Activated T-cell treated with anti-CD3 and anti-CD28 coated beads for 24 hours (primary cell): ENCODE data around the gene EXD2.

Source experiments
- DNase-seq: peaks from one replicate; pipeline ENCODE4 v3.0.0-alpha.2; 2020; ENCODE audit warnings: low read depth

The EXD2 gene

DNA sequence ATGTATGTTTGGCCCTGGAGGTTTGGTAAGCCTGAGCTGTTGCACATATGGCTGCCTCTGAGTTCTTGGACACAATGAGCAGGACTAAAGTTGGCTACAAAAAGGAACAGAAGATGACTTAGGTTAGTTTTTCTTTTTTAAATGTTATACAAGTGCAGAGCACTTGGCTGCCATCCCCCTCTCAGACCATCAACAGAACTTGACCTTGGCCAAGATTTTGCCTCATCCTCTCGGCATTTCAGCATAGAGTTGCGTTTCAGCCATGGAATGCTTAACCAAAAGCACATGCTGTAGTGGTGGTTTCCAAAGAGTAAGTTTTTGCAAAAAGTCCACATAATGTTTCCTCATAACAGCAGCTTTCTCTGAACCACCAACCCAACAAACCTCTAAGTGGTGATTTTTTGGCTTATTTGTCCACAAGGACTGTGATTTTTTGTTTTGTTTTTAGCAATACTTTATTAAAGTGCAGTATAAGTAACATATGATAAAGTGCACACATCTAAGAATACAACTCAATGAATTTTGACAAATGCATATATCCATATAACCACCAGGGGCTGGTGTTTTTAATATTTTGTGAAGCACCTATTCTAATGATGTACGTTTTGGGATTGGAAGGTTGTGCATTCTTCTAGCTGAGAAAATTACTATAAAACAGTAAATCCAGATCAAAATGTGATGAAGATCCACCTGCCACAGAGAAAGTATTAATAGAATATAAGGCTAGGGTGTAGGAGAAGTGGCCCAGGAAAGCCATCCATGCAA lies 56.6 kb downstream of the EXD2 start:
- no peak for DNase-seq

DNA sequence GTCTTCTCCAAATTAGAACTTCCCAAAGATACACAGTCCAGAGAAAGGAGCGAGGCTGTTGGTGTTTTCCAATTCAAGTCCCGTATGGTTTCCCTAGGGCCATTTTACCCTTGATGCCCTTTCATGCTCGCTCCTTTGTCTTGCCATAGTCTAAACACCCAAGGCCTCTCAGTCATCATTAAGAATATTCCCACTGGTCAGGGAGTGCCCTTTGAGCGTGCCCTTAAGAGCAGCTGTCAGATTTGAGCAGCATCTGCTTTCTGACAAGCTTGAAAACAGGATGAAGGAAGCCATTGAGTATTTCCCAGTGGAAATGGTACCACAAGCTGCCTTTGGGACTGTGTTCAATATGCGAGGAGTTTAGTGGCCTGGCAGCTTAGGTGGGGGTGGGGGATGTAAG lies 58.3 kb downstream of the EXD2 start:
- no peak for DNase-seq

DNA sequence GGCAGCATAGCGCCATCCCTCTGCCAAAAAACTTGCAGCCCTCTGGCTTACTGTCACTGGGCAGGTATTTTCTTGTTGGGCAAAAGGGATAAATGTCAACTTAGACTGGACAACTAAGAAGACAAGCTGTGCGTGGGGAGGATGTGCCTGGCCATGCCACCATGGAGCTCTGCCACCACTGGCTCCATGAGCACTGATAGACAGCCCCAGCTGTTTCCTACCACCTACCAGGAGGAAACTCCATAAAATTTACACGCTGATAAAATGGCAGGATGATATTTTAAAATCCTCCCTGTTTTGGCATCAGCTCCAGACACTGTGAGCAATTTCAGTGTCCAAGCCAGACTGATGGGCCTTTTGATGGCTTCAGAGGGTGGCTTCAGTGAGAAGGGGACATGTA lies 61.6 kb downstream of the EXD2 start:
- DNase-seq = no peak

DNA sequence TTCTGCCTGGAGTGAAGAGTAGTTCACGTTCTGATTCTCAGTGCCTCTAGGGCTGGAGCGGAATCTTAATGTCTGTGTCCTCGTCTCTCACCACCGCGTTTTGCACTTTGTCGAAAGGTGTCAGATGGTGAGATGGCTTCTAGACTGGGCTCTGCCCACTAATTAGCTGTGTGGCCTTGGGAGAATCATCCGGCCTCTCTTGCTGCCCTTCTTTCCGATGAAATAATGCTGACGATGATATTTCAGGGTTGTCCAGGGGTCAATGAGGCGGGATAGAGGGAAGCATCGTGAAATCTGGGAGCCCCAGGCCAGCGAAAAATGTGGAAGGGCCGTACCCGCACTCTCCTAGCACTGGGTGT lies 67.8 kb downstream of the EXD2 start:
- no peak for DNase-seq

DNA sequence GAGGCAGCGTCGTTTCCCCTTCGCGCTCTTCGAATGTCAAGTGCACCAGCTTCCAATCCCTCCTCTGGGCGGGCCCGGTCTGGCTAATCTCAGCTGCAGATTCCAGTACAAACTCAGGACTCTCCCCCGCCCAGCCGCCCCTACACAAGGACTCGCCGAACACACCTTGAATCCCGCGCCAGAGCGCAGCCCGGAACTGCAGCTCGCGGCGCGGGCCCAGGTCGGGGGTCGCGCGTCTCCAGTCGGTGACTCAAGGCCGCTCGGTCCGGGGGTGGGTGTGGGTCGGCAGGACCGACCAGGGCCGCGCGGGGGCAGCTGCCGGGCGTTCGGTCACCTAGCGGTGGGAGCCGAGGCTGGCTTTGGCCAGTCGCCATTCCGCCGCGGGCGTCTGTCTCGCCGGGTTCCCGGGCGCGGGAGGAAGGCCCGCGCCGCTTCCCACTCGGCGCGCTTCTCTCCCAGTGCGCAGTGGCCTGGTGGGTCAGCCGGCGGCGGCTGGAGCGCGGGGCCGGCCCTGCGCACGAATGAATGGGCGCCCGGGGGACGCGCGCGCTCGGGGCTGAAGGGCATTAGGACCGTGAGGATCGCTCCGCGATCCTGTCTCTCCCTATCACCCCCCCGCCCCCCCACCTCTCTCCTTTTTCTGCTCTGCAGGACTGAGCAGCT lies 68.4 kb downstream of the EXD2 start, which contains the start of gene GALNT16:
Gene GALNT16 (plus strand): TSS at position 632 of the 663 bp plus-strand sequence. CDS start 133 bp downstream, outside the sequence.
- no peak for DNase-seq

DNA sequence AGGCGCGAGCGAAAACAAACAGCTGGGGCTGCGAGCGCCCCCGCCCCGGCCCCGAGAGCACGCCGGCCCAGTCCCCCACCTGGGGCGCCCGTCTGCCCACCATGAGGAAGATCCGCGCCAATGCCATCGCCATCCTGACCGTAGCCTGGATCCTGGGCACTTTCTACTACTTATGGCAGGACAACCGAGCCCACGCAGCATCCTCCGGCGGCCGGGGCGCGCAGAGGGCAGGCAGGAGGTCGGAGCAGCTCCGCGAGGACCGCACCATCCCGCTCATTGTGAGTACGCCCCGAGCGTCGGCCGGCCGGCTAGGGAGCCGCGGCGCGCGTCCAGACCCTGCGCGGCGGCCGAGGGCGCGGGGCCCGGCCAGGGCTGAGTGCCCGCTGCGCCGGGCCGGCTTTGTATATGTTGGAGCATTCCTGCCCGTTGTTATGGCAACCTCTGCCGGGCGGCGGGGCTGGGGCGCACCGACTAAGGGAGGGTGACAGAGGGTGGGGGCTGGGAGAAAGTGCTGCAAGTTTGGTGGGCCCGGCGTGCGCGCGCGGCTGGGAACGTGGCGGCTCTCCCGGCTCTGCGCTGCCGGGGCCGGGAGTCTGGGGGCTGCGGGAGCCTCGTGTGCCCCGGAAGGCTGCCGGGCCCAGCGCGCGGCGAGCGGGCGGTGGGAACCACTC lies 69.0 kb downstream of the EXD2 start:
- DNase-seq = no peak

DNA sequence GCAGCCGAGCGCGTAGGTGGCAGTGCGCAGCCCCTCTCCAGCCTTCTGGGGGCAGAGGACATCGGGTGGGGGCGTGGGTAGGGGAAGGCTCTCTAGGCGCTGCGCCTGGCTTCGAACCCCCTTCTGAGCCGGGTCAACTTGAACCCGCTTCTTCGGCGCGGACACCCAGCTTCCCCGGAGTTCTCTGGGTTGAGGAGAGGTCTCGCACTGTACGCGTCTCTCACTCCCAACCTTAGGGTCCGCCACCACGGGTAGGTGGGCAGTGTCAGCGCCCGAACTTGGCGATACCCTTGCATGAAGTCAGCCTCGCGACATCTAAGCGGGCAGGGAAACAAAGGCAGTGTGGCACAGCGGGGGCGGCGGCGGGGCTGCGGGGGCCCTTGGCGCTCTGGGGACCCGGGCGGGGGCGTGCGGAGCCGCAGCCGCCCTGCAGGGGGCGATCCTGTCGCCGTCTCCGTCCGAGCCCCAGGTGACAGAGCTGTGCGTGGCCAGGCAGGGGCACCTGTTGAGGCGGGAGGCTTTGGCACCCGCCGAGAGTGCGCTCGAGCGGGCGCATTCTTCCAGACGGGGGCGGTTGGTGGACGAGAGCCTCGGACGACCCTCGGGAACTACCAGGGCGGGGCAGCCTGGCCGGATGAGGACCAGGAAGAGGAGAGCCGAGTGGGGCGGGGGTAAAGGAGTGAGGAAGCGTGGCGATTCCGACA lies 69.7 kb downstream of the EXD2 start:
- peak; percentile 20 for DNase-seq

DNA sequence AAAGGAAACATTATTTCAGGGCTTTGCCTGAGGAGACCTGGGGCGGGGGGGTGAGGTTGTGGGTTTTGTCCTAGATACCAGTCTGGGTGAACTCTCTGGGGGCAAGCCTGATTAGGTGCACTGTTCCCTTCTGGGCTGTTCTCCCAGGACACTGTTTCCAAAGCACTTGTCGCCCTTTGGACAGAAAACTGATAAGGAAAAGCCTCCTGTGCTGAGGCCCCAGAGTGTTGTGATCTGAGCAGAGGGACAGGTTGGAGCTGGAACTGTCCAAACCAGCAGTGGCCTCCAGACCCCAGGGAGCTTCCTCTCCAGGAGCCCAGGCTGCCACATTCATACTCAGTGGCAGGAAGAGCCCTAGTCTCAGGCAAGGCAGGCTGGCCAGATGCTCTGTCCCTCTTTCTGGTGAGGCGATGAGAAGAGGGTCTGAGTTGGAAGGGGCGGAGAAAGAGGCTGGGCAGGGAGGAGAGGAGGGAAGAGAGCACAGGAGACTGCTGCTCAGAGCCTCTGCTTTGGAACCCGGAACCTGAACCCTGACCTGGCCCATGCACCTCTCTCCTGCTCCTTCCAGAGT lies 70.5 kb downstream of the EXD2 start:
- DNase-seq = no peak

DNA sequence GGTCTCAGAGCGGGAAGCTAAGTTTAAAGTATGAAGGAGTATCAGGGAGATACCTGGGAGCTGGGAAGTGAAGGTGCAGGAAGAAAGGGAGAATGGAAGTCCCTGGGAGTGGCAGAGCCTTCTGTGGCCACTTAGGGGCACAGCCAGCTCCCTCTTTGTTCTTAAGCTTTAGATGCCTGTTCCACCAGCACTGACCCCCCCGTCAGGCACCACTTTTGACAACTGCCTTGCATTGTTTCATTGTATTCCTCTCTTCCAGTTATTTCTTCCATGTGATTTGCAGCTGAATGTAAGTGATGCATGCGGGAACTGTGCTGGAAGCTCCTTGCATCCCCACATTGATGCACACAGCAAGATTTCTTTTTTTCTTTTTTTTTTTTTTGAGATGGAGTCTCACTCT lies 71.2 kb downstream of the EXD2 start:
- no peak for DNase-seq

- no peak for DNase-seq
These were observed 72.1 kb downstream of the EXD2 start for GRCh38 chr14:69263364-69263763.

DNA sequence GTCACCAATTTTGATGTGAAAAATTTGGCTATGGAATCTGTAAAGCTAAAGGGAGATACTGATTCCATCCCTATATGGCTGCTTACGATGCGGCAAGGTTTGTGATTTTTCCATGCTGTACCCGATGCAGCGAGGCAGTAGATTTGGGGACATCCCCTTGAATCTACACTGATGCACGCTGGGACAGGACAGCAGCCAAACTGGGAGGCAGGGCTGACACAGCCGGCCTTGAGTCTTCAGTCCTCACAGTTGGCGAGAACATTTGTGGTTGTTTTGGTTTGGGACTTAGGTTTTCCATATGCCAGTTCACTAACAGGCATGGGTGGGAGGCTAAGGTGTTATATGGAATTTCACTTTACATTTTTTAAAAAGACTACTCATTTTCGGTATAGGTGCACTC lies 72.5 kb downstream of the EXD2 start:
- no peak for DNase-seq

GRCh38 chr14:69266572-69267345 lies 75.5 kb downstream of the EXD2 start:
- no peak for DNase-seq

- no peak for DNase-seq
These were observed 76.2 kb downstream of the EXD2 start for GRCh38 chr14:69267492-69267891.

- DNase-seq = no peak
These were observed 76.9 kb downstream of the EXD2 start for GRCh38 chr14:69268223-69268622.

DNA sequence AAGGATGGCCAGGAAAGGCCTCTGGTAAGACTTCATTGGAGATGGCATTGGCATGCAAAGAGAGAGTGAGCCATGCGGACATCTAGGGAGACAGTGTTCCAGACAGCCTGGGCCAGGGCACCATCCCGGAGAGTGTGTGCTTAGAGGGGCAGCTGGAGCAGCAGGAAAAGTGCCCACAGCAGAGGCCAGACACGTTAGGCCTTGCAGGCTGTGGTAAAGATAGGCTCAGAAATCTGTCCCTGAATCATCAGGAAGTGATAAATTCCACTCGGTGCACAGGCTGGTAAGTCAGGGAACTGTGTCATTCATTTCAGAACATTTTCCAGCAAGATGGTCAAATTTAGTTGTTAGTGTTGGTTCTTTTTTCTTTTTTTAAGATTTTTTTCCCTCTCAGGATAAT lies 77.5 kb downstream of the EXD2 start:
- DNase-seq = no peak

GRCh38 chr14:69269381-69269780 lies 78.1 kb downstream of the EXD2 start:
- no peak for DNase-seq

- DNase-seq = no peak
These were observed 78.8 kb downstream of the EXD2 start for GRCh38 chr14:69270097-69270496.

- DNase-seq = no peak
These were observed 79.8 kb downstream of the EXD2 start for GRCh38 chr14:69270795-69271708.

GRCh38 chr14:69274321-69274720 lies 83.0 kb downstream of the EXD2 start:
- DNase-seq = no peak

- DNase-seq = no peak
These were observed 84.0 kb downstream of the EXD2 start for GRCh38 chr14:69275331-69275730.
